ENCODE results near the gene PHC1. TPM values are rescaled to one million over a fixed set of nuclear protein-coding genes. Genes with fewer than 3 reads are reported as not detected.

PHC1 gene
- total RNA-seq, 1 experiment from 2014 or later, result 6.9 TPM

GRCh38 chr12:8941691-8942478 lies 27.6 kb downstream of the PHC1 start:
- CTCF ChIA-PET, result no interaction called here
- intact Hi-C loops (cut with micrococcal nuclease), result no loop called here

GRCh38 chr12:8943565-8944186 lies 29.4 kb downstream of the PHC1 start:
- H3K27me3 ChIP-seq (ENCODE audit: low read length), result no peaks in the 10 kb centered on the region
- peaks cover 27% of the 10 kb centered on the region for H3K79me2 ChIP-seq (ENCODE audit: low read length)
- intact Hi-C loops (cut with micrococcal nuclease), result no loop called here
- peaks cover 7% of the 10 kb centered on the region for H3K4me1 ChIP-seq (ENCODE audit: insufficient read depth, low read length)
- no TSS peak for BruUV-seq (replicated peaks)
- H3F3A ChIP-seq (ENCODE audit: low read length, unreplicated experiment), result no peaks in the 10 kb centered on the region
- no peak for DNase-seq
- no peak for TF ChIP-seq CTCF (conservative IDR thresholded peaks at IDR 0.05; ENCODE audit: low read depth, low read length)
- TF ChIP-seq EZH2phosphoT487 (IDR thresholded peaks at IDR 0.05; ENCODE audit: borderline replicate concordance, low read length), result no peak
- no peak for TF ChIP-seq EZH2 (IDR thresholded peaks at IDR 0.05; ENCODE audit: low read length, unreplicated experiment)
- ChIA-PET CTCF (no interaction called here), POLR2A (ENCODE audit: unreplicated experiment) (no interaction called here)
- H3K4me3 ChIP-seq (ENCODE audit: low read length), result no peak overlapping the region
- no peak overlapping the region for H3K27ac ChIP-seq (ENCODE audit: low read length)
- no peak overlapping the region for H2AFZ ChIP-seq (ENCODE audit: low read length)
- H4K20me1 ChIP-seq (ENCODE audit: low read length), result no peaks in the 10 kb centered on the region
- H3K36me3 ChIP-seq (ENCODE audit: low read depth, low read length), result peaks cover 23% of the 10 kb centered on the region
- no peak overlapping the region for H3K4me2 ChIP-seq (ENCODE audit: low read length)
- no peak for ATAC-seq
- no peak overlapping the region for H3K9ac ChIP-seq (ENCODE audit: low read length)
- H3K9me2 ChIP-seq (replicated peaks; ENCODE audit: low read length), result no peaks in the 10 kb centered on the region
- no peaks in the 10 kb centered on the region for H3K9me3 ChIP-seq (ENCODE audit: low read length)

More at GRCh38 chr12:8941691-8942478, 27.6 kb downstream of the PHC1 start:
- H3K9me2 ChIP-seq (replicated peaks; ENCODE audit: low read length), result no peaks in the 10 kb centered on the region
- no peak overlapping the region for H3K9ac ChIP-seq (ENCODE audit: low read length)
- H3K79me2 ChIP-seq (ENCODE audit: low read length), result peaks cover 9% of the 10 kb centered on the region
- no peak overlapping the region for H3K4me3 ChIP-seq (ENCODE audit: low read length)
- no peaks in the 10 kb centered on the region for H3F3A ChIP-seq (ENCODE audit: low read length, unreplicated experiment)
- no peak for DNase-seq
- no peaks in the 10 kb centered on the region for H4K20me1 ChIP-seq (ENCODE audit: low read length)
- H3K27me3 ChIP-seq (ENCODE audit: low read length), result no peaks in the 10 kb centered on the region
- H3K27ac ChIP-seq (ENCODE audit: low read length), result no peak overlapping the region
- POLR2A ChIA-PET (ENCODE audit: unreplicated experiment), result no interaction called here
- ATAC-seq, result no peak
- H3K4me1 ChIP-seq (ENCODE audit: insufficient read depth, low read length), result no peaks in the 10 kb centered on the region
- H3K36me3 ChIP-seq (ENCODE audit: low read depth, low read length), result peaks cover 23% of the 10 kb centered on the region
- H2AFZ ChIP-seq (ENCODE audit: low read length), result no peak overlapping the region
- TF ChIP-seq EZH2phosphoT487 (IDR thresholded peaks at IDR 0.05; ENCODE audit: borderline replicate concordance, low read length) (no peak), EZH2 (IDR thresholded peaks at IDR 0.05; ENCODE audit: low read length, unreplicated experiment) (no peak), CTCF (conservative IDR thresholded peaks at IDR 0.05; ENCODE audit: low read depth, low read length) (no peak)
- H3K4me2 ChIP-seq (ENCODE audit: low read length), result no peak overlapping the region
- no TSS peak for BruUV-seq (replicated peaks)
- no peaks in the 10 kb centered on the region for H3K9me3 ChIP-seq (ENCODE audit: low read length)

- CTCF ChIA-PET, result no interaction called here
- Histone ChIP-seq H3K9me2 (replicated peaks; ENCODE audit: low read length) (no peaks in the 10 kb centered on the region), H3K27ac (ENCODE audit: low read length) (no peak overlapping the region), H2AFZ (ENCODE audit: low read length) (no peak overlapping the region), H4K20me1 (ENCODE audit: low read length) (no peaks in the 10 kb centered on the region), H3K79me2 (ENCODE audit: low read length) (peaks cover 34% of the 10 kb centered on the region), H3K4me3 (ENCODE audit: low read length) (no peak overlapping the region), H3K4me1 (ENCODE audit: insufficient read depth, low read length) (peaks cover 7% of the 10 kb centered on the region), H3F3A (ENCODE audit: low read length, unreplicated experiment) (no peaks in the 10 kb centered on the region), H3K36me3 (ENCODE audit: low read depth, low read length) (peaks cover 18% of the 10 kb centered on the region), H3K27me3 (ENCODE audit: low read length) (no peaks in the 10 kb centered on the region), H3K9ac (ENCODE audit: low read length) (no peak overlapping the region), H3K4me2 (ENCODE audit: low read length) (no peak overlapping the region), H3K9me3 (ENCODE audit: low read length) (no peaks in the 10 kb centered on the region)
- intact Hi-C loops (cut with micrococcal nuclease), result no loop called here
- BruUV-seq (replicated peaks), result no TSS peak
- POLR2A ChIA-PET (ENCODE audit: unreplicated experiment), result no interaction called here
- ATAC-seq, result no peak
- TF ChIP-seq EZH2phosphoT487 (IDR thresholded peaks at IDR 0.05; ENCODE audit: borderline replicate concordance, low read length) (no peak), EZH2 (IDR thresholded peaks at IDR 0.05; ENCODE audit: low read length, unreplicated experiment) (no peak), CTCF (conservative IDR thresholded peaks at IDR 0.05; ENCODE audit: low read depth, low read length) (no peak)
- no peak for DNase-seq
These were observed 32.4 kb downstream of the PHC1 start for GRCh38 chr12:8946733-8947132.
